HL-60/S4 treated with retinoic acid at 250 ng/mL for 4 days and 3 days (cell line): ENCODE measurements around the gene GAS7.

Experiments
- in situ Hi-C: fragments of 300-500 bp; cut with MboI; formaldehyde crosslinking; loops from 2 replicates; pipeline ENCODE4 v1.7.0; 2022; ENCODE audit warnings: low sequenced_read_pairs

Gene GAS7

GRCh38 chr17:10201680-10202079 lies 3.3 kb upstream of the GAS7 start:
- in situ Hi-C loops: no loop called here

GRCh38 chr17:10200645-10201044 lies 2.2 kb upstream of the GAS7 start:
- in situ Hi-C loops: no loop called here

- in situ Hi-C loops: no loop called here
These were observed 1.6 kb upstream of the GAS7 start for GRCh38 chr17:10200016-10200415.

GRCh38 chr17:10197721-10198508 lies 491 bp downstream of the GAS7 start:
- in situ Hi-C loops: no loop called here

GRCh38 chr17:10197362-10197720 lies 1.1 kb downstream of the GAS7 start:
- in situ Hi-C loops: no loop called here

GRCh38 chr17:10196941-10197340 lies 1.5 kb downstream of the GAS7 start:
- in situ Hi-C loops: no loop called here

GRCh38 chr17:10196384-10196895 lies 2.0 kb downstream of the GAS7 start:
- in situ Hi-C loops: no loop called here

- in situ Hi-C loops: no loop called here
These were observed 3.2 kb downstream of the GAS7 start for GRCh38 chr17:10195090-10195805.

GRCh38 chr17:10193632-10194031 lies 4.8 kb downstream of the GAS7 start:
- in situ Hi-C loops: no loop called here

GRCh38 chr17:10192972-10193371 lies 5.4 kb downstream of the GAS7 start:
- in situ Hi-C loops: no loop called here

- in situ Hi-C loops: no loop called here
These were observed 5.9 kb downstream of the GAS7 start for GRCh38 chr17:10192461-10192860.

- in situ Hi-C loops: no loop called here
These were observed 10.9 kb downstream of the GAS7 start for GRCh38 chr17:10187456-10187855.

- in situ Hi-C loops: no loop called here
These were observed 11.5 kb downstream of the GAS7 start for GRCh38 chr17:10186771-10187410.

- in situ Hi-C loops: no loop called here
These were observed 14.2 kb downstream of the GAS7 start for GRCh38 chr17:10183931-10184930.

- in situ Hi-C loops: no loop called here
These were observed 15.6 kb downstream of the GAS7 start for GRCh38 chr17:10182785-10183184.

GRCh38 chr17:10178506-10178991 lies 19.9 kb downstream of the GAS7 start:
- in situ Hi-C loops: no loop called here

GRCh38 chr17:10177913-10178505 lies 20.4 kb downstream of the GAS7 start:
- in situ Hi-C loops: no loop called here

- in situ Hi-C loops: no loop called here
These were observed 21.1 kb downstream of the GAS7 start for GRCh38 chr17:10177131-10177912.

GRCh38 chr17:10173913-10174312 lies 24.5 kb downstream of the GAS7 start:
- in situ Hi-C loops: no loop called here
